Measurements from ENCODE around the gene ETNK2. TPM values are rescaled to one million over a fixed set of nuclear protein-coding genes. Genes with fewer than 3 reads are reported as not detected.

Gene ETNK2
- total and polyA plus RNA-seq, 2 experiments from 2014 or later = 7.6 to 26.2 TPM

GRCh38 chr1:204177133-204177532 is 25.3 kb upstream of the ETNK2 start:
- Histone ChIP-seq H3K4me3 (no peak overlapping the region), H3K9me2 (ENCODE audit: insufficient read depth) (no peaks in the 10 kb centered on the region), H3K27me3 (ENCODE audit: insufficient read depth) (no peaks in the 10 kb centered on the region), H3K79me2 (replicated peaks; ENCODE audit: insufficient read depth) (no peaks in the 10 kb centered on the region), H3K4me2 (no peak overlapping the region), H3K36me3 (ENCODE audit: insufficient read depth) (no peaks in the 10 kb centered on the region), H2AFZ (no peak overlapping the region), H4K20me1 (replicated peaks; ENCODE audit: insufficient read depth) (no peaks in the 10 kb centered on the region), H3K27ac (ENCODE audit: low read depth) (no peak overlapping the region), H3K4me1 (ENCODE audit: insufficient read depth) (no peaks in the 10 kb centered on the region), H3F3A (replicated peaks; ENCODE audit: low read depth) (no peaks in the 10 kb centered on the region)
- Mint-ChIP-seq H3K27me3 (ENCODE audit: insufficient read depth, low read depth, poor library complexity) (peaks cover 6% of the 10 kb centered on the region), H3K36me3 (ENCODE audit: low read depth) (no peaks in the 10 kb centered on the region), H3K4me1 (no peaks in the 10 kb centered on the region), H3K9me3 (peaks cover 15% of the 10 kb centered on the region), H3K27ac (no peak overlapping the region), H3K4me3 (no peak overlapping the region)
- TF ChIP-seq POLR2AphosphoS5 (IDR thresholded peaks at IDR 0.05; ENCODE audit: low read depth) (no peak), ZNF331 (CRISPR knock-in tag; IDR thresholded peaks at IDR 0.05; ENCODE audit: low read depth) (no peak), EZH2 (IDR thresholded peaks at IDR 0.05; ENCODE audit: low read depth, unreplicated experiment) (no peak), ETS1 (IDR thresholded peaks at IDR 0.05) (no peak), STAT1 (IDR thresholded peaks at IDR 0.05; ENCODE audit: unreplicated experiment) (no peak), JUNB (IDR thresholded peaks at IDR 0.05; ENCODE audit: unreplicated experiment) (no peak), REST (IDR thresholded peaks at IDR 0.05; ENCODE audit: unreplicated experiment) (no peak), NANOG (IDR thresholded peaks at IDR 0.05; ENCODE audit: borderline replicate concordance) (no peak), CTCF (conservative IDR thresholded peaks at IDR 0.05; ENCODE audit: low read depth in 2 of 2) (no peak), CREB1 (CRISPR knock-in tag; IDR thresholded peaks at IDR 0.05; ENCODE audit: low read depth) (no peak), ZNF462 (CRISPR knock-in tag; IDR thresholded peaks at IDR 0.05) (no peak), EZH2phosphoT487 (IDR thresholded peaks at IDR 0.05; ENCODE audit: unreplicated experiment) (no peak), ZNF114 (CRISPR knock-in tag; IDR thresholded peaks at IDR 0.05) (no peak)
- DNase-seq (ENCODE audit: low spot score) (no peak), ATAC-seq (no peak)
